Caco-2 (cell line): ENCODE measurements around the gene ERC2. TPM values are rescaled to one million over a fixed set of nuclear protein-coding genes. Genes with fewer than 3 reads are reported as not detected.

Experiments
- BruUV-seq: library from RNA; stranded (reverse); fragments of 400-500 nt; replicated peaks from 2 replicates; lab custom pipeline; 2021; lab: Mats Ljungman, UMichigan
- CTCF ChIA-PET: fragments of 300-600 bp; sonication (Branson Sonifier 250); formaldehyde crosslinking; loops from one replicate; lab custom pipeline; 2022; ENCODE audit warnings: antibody characterized with exemption; lab: Charles Lee
- POLR2A ChIA-PET: fragments of 300-600 bp; sonication (Branson Sonifier 250); formaldehyde crosslinking; loops from one replicate; lab custom pipeline; 2022; ENCODE audit warnings: antibody characterized with exemption; lab: Charles Lee
- DNase-seq, 2 experiments: peaks; one replicate each; pipeline versions ENCODE4 v3.0.0 to v3.0.0-alpha.2; 2020 to 2022
- H3K27me3 ChIP-seq: replicated peaks from 2 replicates; pipeline ENCODE4 v1.6.0; 2011; ENCODE audit warnings: low read length; ENCODE audit not compliant: control insufficient read depth, insufficient read depth
- H3K36me3 ChIP-seq: 2 replicates; pipeline ENCODE4 v1.5.1; 2011; ENCODE audit warnings: low read length; ENCODE audit not compliant: control insufficient read depth, insufficient read depth
- H3K4me1 ChIP-seq: fragments of 250-450 bp; sonication (Bioruptor Pico); 2 replicates; pipeline ENCODE4 v1.5.1; 2020; ENCODE audit warnings: mild to moderate bottlenecking
- H3K4me3 ChIP-seq: 2 replicates; pipeline ENCODE4 v1.5.1; 2011; ENCODE audit warnings: low read depth, mild to moderate bottlenecking, control low read depth, low read length
- H3K9me3 ChIP-seq: fragments of 250-450 bp; sonication (Bioruptor Pico); 2 replicates; pipeline ENCODE4 v1.5.1; 2020; ENCODE audit warnings: mild to moderate bottlenecking, moderate library complexity
- H3K27ac Mint-ChIP-seq: one replicate; pipeline ENCODE4 v1.8.0; 2022; ENCODE audit warnings: mixed read lengths; ENCODE audit not compliant: unreplicated experiment
- H3K27me3 Mint-ChIP-seq: one replicate; pipeline ENCODE4 v1.8.0; 2022; ENCODE audit warnings: mixed read lengths; ENCODE audit not compliant: insufficient read depth, unreplicated experiment
- H3K36me3 Mint-ChIP-seq: one replicate; pipeline ENCODE4 v1.8.0; 2022; ENCODE audit warnings: mild to moderate bottlenecking, mixed read lengths; ENCODE audit not compliant: insufficient read depth, unreplicated experiment
- H3K4me1 Mint-ChIP-seq: one replicate; pipeline ENCODE4 v1.8.0; 2022; ENCODE audit warnings: low read depth, mixed read lengths; ENCODE audit not compliant: unreplicated experiment
- H3K4me3 Mint-ChIP-seq: one replicate; pipeline ENCODE4 v1.8.0; 2022; ENCODE audit warnings: mild to moderate bottlenecking, moderate library complexity, mixed read lengths; ENCODE audit not compliant: unreplicated experiment
- H3K9me3 Mint-ChIP-seq: one replicate; pipeline ENCODE4 v1.8.0; 2022; ENCODE audit warnings: mixed read lengths; ENCODE audit not compliant: unreplicated experiment
- intact Hi-C: fragments of 100-400 bp; cut with micrococcal nuclease; formaldehyde crosslinking; loops from one replicate; pipeline ENCODE4 v1.10.0; 2022; ENCODE audit not compliant: unreplicated experiment
- total RNA-seq: library from RNA; stranded (reverse); gene quantifications from 2 replicates; pipeline ENCODE4 v1.2.3, GENCODE V29; 2022
- TF ChIP-seq, protein P1 (sequence below), 2 experiments: fragments of 200-600 bp in 1 of 2; IDR thresholded peaks; 1 replicate in 1 of 2; 2 replicates in 1 of 2; pipeline versions ENCODE4 v1.5.1 to v1.8.0; 2011 to 2022; ENCODE audit warnings: antibody characterized with exemption in 1 of 2, control low read depth in 1 of 2, inconsistent platforms in 1 of 2, low read depth in 1 of 2, low read length in 1 of 2, mild to moderate bottlenecking in 1 of 2, moderate library complexity in 1 of 2; ENCODE audit not compliant: insufficient read depth in 1 of 2, severe bottlenecking in 1 of 2, unreplicated experiment in 1 of 2

Gene ERC2
- total RNA-seq, 1 experiment from 2014 or later: 0.54 TPM

DNA sequence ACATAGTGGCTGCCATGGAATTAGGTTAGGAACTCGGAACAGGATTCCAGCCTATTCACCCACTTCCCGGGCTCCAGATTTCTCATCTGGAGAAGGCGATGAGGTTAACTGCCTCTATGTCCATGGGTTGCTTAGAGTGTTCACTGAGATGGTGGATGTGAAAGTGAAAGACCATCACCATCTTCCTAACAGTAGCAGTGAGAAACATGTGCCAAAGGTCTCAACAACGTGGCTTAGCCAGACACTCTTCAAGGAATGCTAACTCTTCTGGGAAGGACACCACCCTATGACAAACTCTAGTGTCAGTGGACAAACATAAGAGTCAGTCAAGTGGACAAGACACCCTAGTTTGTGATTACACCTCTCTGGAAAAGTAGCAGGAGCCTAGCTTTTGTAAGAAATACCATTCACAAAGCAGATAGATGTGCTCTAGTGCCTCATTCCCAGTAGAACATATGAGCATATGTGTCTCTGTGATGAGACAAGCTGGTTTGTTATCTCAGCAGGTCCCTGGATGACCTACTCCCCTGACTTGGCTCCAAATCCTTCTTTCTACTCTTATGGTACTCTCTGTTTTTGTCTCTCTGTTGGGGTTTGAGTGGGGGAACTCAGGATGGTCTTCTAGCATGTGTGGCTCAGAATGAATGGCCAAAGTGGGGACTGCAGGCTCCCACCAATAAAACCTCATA, 770.9 kb downstream of the ERC2 start:
- Histone ChIP-seq H3K9me3 (no peaks in the 10 kb centered on the region), H3K36me3 (no peaks in the 10 kb centered on the region), H3K4me3 (no peak overlapping the region), H3K27me3 (no peaks in the 10 kb centered on the region), H3K4me1 (no peaks in the 10 kb centered on the region)
- BruUV-seq: no TSS peak
- H3K36me3 Mint-ChIP-seq: no peaks in the 10 kb centered on the region
- intact Hi-C loops: no loop called here
- TF ChIP-seq, protein P1, sequence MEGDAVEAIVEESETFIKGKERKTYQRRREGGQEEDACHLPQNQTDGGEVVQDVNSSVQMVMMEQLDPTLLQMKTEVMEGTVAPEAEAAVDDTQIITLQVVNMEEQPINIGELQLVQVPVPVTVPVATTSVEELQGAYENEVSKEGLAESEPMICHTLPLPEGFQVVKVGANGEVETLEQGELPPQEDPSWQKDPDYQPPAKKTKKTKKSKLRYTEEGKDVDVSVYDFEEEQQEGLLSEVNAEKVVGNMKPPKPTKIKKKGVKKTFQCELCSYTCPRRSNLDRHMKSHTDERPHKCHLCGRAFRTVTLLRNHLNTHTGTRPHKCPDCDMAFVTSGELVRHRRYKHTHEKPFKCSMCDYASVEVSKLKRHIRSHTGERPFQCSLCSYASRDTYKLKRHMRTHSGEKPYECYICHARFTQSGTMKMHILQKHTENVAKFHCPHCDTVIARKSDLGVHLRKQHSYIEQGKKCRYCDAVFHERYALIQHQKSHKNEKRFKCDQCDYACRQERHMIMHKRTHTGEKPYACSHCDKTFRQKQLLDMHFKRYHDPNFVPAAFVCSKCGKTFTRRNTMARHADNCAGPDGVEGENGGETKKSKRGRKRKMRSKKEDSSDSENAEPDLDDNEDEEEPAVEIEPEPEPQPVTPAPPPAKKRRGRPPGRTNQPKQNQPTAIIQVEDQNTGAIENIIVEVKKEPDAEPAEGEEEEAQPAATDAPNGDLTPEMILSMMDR (IDR thresholded peaks at IDR 0.05; ENCODE audit: insufficient read depth in 1 of 2, low read depth in 1 of 2, low read length in 1 of 2, severe bottlenecking in 1 of 2, unreplicated experiment in 1 of 2): no peak
- no peaks in the 10 kb centered on the region for H3K4me1 Mint-ChIP-seq
- DNase-seq: no peak
- no peaks in the 10 kb centered on the region for H3K27me3 Mint-ChIP-seq
- no peaks in the 10 kb centered on the region for H3K9me3 Mint-ChIP-seq
- ChIA-PET CTCF (no interaction called here), POLR2A (no interaction called here)
- H3K27ac Mint-ChIP-seq: no peak overlapping the region
- no peak overlapping the region for H3K4me3 Mint-ChIP-seq

DNA sequence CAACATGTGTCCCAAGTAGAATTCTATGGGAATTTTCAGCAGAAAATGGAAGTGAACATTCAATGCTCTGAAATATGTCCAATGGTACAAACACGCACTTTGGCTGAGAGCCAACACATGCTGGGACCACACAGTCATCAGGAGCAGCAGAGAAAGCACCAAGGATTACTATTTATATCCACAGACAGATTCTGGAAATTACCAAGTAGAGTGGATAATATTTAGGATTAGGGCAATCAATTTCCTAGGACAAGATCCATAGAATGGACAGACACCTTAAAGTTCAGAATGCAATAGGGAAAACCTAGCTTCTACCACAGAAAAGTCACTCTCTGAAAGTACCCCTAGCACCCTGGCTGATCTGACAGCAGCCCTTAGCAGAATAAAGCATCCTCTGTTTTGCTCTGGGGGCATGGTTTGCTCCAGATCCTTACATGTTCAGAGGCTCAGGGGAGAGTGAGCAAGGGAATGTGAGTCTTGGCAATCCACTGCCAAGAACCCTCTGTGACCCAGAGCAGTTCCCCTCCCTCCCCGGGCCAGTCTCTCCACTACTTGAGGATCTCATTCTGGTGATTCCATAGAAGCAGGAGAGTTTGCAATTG, 775.2 kb downstream of the ERC2 start:
- ChIA-PET CTCF (no interaction called here), POLR2A (no interaction called here)
- Histone ChIP-seq H3K27me3 (no peaks in the 10 kb centered on the region), H3K4me1 (no peaks in the 10 kb centered on the region), H3K9me3 (no peaks in the 10 kb centered on the region), H3K36me3 (no peaks in the 10 kb centered on the region), H3K4me3 (no peak overlapping the region)
- Mint-ChIP-seq H3K36me3 (no peaks in the 10 kb centered on the region), H3K4me3 (no peak overlapping the region), H3K27me3 (no peaks in the 10 kb centered on the region), H3K9me3 (no peaks in the 10 kb centered on the region), H3K4me1 (no peaks in the 10 kb centered on the region), H3K27ac (no peak overlapping the region)
- intact Hi-C loops: no loop called here
- no peak for DNase-seq
- TF ChIP-seq, protein P1 (IDR thresholded peaks at IDR 0.05; ENCODE audit: insufficient read depth in 1 of 2, low read depth in 1 of 2, low read length in 1 of 2, severe bottlenecking in 1 of 2, unreplicated experiment in 1 of 2): no peak
- no TSS peak for BruUV-seq

DNA sequence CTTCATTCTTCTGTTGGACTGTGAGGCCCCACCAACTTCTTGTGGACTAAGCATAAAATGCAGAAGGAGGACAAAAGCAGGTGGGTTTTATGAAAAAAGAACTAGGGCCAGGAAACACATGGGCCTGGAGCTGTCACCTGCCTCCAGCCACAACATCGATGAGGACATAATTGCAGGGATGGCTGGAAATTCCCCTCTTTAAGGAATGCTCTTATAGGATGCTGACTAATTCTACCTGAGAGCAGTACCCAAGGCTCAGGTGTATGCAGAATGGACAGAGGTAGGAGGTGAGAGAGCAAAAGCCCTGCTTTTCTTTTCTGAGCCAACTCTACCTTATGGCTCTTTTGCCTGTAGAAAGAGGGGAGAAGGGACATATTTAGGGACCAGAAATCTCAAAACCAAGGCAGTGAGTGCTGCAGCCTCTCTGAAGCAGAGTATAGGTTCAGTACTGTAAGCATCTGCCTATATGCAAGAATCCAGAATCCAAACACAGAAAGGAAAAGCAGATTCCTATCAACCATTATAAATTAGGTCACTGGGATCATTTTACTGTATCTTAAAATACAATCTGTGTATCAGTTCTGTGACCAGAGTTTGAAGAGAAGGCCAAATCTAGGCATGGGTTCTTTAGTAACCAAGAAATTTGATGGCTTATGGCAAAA, 775.8 kb downstream of the ERC2 start:
- no peaks in the 10 kb centered on the region for H3K27me3 ChIP-seq
- no peaks in the 10 kb centered on the region for H3K4me1 ChIP-seq
- no peaks in the 10 kb centered on the region for H3K9me3 Mint-ChIP-seq
- no peaks in the 10 kb centered on the region for H3K36me3 Mint-ChIP-seq
- H3K27me3 Mint-ChIP-seq: no peaks in the 10 kb centered on the region
- no peaks in the 10 kb centered on the region for H3K4me1 Mint-ChIP-seq
- intact Hi-C loops: no loop called here
- no peaks in the 10 kb centered on the region for H3K9me3 ChIP-seq
- H3K36me3 ChIP-seq: no peaks in the 10 kb centered on the region
- H3K4me3 ChIP-seq: no peak overlapping the region
- H3K27ac Mint-ChIP-seq: no peak overlapping the region
- CTCF ChIA-PET: no interaction called here
- no TSS peak for BruUV-seq
- POLR2A ChIA-PET: no interaction called here
- TF ChIP-seq, protein P1 (IDR thresholded peaks at IDR 0.05; ENCODE audit: insufficient read depth in 1 of 2, low read depth in 1 of 2, low read length in 1 of 2, severe bottlenecking in 1 of 2, unreplicated experiment in 1 of 2): no peak
- no peak for DNase-seq
- H3K4me3 Mint-ChIP-seq: no peak overlapping the region
